OCI-LY1 (cell line): ENCODE measurements around the gene SPTB.

Experiments
- H2AFZ ChIP-seq: fragments of 200-600 bp; sonication (generic), shearing (Covaris generic); 2 replicates; pipeline ENCODE4 v1.6.0; 2014; ENCODE audit warnings: antibody characterized with exemption, mild to moderate bottlenecking, low read length
- H3F3A ChIP-seq: fragments of 200-600 bp; sonication (generic), shearing (Covaris generic); 2 replicates; pipeline ENCODE4 v1.6.0; 2014; ENCODE audit warnings: mild to moderate bottlenecking, antibody characterized with exemption, low read length, moderate library complexity; ENCODE audit not compliant: insufficient read depth
- H3K27ac ChIP-seq: fragments of 200-600 bp; sonication (generic); 2 replicates; pipeline ENCODE4 v1.5.1; 2014; ENCODE audit warnings: low read length, mixed run types, mild to moderate bottlenecking, low read depth; ENCODE audit not compliant: poor library complexity, severe bottlenecking
- H3K27me3 ChIP-seq: fragments of 200-600 bp; sonication (generic); 2 replicates; pipeline ENCODE4 v1.6.0; 2014; ENCODE audit warnings: antibody characterized with exemption, mild to moderate bottlenecking, low read length, moderate library complexity; ENCODE audit not compliant: insufficient read depth
- H3K36me3 ChIP-seq: fragments of 200-600 bp; sonication (generic); 2 replicates; pipeline ENCODE4 v1.6.1; 2014; ENCODE audit warnings: mild to moderate bottlenecking, antibody characterized with exemption, low read length, moderate library complexity, mixed read lengths; ENCODE audit not compliant: insufficient read depth
- H3K4me1 ChIP-seq: fragments of 200-600 bp; sonication (generic); 2 replicates; pipeline ENCODE4 v1.5.1; 2014; ENCODE audit warnings: mild to moderate bottlenecking, low read length, moderate library complexity; ENCODE audit not compliant: insufficient read depth, severe bottlenecking
- H3K4me2 ChIP-seq: fragments of 200-600 bp; sonication (generic), shearing (Covaris generic); 2 replicates; pipeline ENCODE4 v1.6.1; 2014; ENCODE audit warnings: low read length
- H3K4me3 ChIP-seq: fragments of 200-600 bp; sonication (generic); 2 replicates; pipeline ENCODE4 v1.5.1; 2014; ENCODE audit warnings: low read length, low read depth, mild to moderate bottlenecking, mixed read lengths; ENCODE audit not compliant: poor library complexity, severe bottlenecking
- H3K79me2 ChIP-seq: fragments of 200-600 bp; shearing (Covaris generic); 2 replicates; pipeline ENCODE4 v1.6.1; 2016; ENCODE audit warnings: mixed run types, low read length, mixed read lengths; ENCODE audit not compliant: insufficient read depth
- H3K9ac ChIP-seq: fragments of 200-600 bp; sonication (generic), shearing (Covaris generic); 2 replicates; pipeline ENCODE4 v1.6.1; 2014; ENCODE audit warnings: mild to moderate bottlenecking, low read length, mixed read lengths
- H3K9me2 ChIP-seq: fragments of 200-600 bp; sonication (generic), shearing (Covaris generic); 2 replicates; pipeline ENCODE4 v1.6.1; 2014; ENCODE audit warnings: low read depth, mild to moderate bottlenecking, low read length, mixed read lengths
- H3K9me3 ChIP-seq: fragments of 200-600 bp; shearing (Covaris generic); 2 replicates; pipeline ENCODE4 v1.6.1; 2014; ENCODE audit warnings: low read length, mixed read lengths
- H4K20me1 ChIP-seq: fragments of 200-600 bp; sonication (generic), shearing (Covaris generic); 2 replicates; pipeline ENCODE4 v1.6.0; 2016; ENCODE audit warnings: mild to moderate bottlenecking, low read length; ENCODE audit not compliant: insufficient read depth
- EZH2 ChIP-seq: fragments of 200-600 bp; sonication (generic), shearing (Covaris generic); IDR thresholded peaks from 2 replicates; pipeline ENCODE4 v1.8.0; 2017; ENCODE audit warnings: borderline replicate concordance, mixed run types, mild to moderate bottlenecking, antibody characterized with exemption, low read length, moderate library complexity, mixed read lengths
- TF ChIP-seq, protein P1 (sequence below): fragments of 200-600 bp; sonication (generic), shearing (Covaris generic); IDR thresholded peaks from 2 replicates; pipeline ENCODE4 v1.5.1; 2017; ENCODE audit warnings: mild to moderate bottlenecking, antibody characterized with exemption, low read length, moderate library complexity, mixed read lengths

Gene SPTB

DNA sequence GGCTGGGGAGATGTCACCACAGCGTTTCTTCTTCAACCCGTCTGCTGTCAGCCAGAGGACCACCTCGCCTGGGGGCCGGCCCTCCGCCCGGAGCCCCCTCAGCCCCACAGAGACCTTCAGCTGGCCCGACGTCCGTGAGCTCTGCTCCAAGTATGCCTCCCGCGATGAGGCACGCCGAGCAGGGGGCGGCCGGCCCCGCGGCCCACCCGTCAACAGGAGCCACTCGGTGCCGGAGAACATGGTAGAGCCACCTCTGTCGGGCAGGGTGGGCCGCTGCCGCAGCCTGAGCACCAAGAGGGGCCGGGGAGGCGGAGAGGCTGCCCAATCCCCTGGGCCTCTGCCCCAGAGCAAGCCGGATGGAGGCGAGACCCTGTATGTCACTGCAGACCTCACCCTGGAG is 136.6 kb downstream of the SPTB start:
- Histone ChIP-seq H3K4me2 (no peak overlapping the region), H3K27me3 (peaks cover 7% of the 10 kb centered on the region; the same call in 1 of the 2 replicates), H3K9ac (no peak overlapping the region), H3K79me2 (no peaks in the 10 kb centered on the region), H2AFZ (no peak overlapping the region), H3K4me3 (no peak overlapping the region), H3K9me3 (no peaks in the 10 kb centered on the region), H3K9me2 (no peaks in the 10 kb centered on the region), H3K27ac (no peak overlapping the region), H3F3A (no peaks in the 10 kb centered on the region), H3K36me3 (no peaks in the 10 kb centered on the region), H4K20me1 (no peaks in the 10 kb centered on the region), H3K4me1 (no peaks in the 10 kb centered on the region)
- TF ChIP-seq EZH2 = no peak
- TF ChIP-seq, protein P1, sequence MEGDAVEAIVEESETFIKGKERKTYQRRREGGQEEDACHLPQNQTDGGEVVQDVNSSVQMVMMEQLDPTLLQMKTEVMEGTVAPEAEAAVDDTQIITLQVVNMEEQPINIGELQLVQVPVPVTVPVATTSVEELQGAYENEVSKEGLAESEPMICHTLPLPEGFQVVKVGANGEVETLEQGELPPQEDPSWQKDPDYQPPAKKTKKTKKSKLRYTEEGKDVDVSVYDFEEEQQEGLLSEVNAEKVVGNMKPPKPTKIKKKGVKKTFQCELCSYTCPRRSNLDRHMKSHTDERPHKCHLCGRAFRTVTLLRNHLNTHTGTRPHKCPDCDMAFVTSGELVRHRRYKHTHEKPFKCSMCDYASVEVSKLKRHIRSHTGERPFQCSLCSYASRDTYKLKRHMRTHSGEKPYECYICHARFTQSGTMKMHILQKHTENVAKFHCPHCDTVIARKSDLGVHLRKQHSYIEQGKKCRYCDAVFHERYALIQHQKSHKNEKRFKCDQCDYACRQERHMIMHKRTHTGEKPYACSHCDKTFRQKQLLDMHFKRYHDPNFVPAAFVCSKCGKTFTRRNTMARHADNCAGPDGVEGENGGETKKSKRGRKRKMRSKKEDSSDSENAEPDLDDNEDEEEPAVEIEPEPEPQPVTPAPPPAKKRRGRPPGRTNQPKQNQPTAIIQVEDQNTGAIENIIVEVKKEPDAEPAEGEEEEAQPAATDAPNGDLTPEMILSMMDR = no peak

DNA sequence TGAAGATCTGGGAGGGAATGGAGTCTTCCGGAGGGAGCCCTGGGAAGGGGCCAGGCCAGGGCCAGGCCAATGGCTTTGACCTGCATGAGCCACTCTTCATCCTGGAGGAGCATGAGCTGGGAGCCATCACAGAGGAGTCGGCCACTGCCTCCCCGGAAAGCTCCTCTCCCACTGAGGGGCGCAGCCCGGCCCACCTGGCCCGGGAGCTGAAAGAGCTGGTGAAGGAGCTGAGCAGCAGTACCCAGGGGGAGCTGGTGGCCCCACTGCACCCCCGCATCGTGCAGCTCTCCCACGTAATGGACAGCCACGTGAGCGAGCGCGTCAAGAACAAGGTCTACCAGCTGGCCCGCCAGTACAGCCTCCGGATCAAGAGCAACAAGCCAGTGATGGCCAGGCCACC is 137.7 kb downstream of the SPTB start:
- peaks cover 7% of the 10 kb centered on the region; the same call in 1 of the 2 replicates for H3K27me3 ChIP-seq
- H3K27ac ChIP-seq = no peak overlapping the region
- H2AFZ ChIP-seq = no peak overlapping the region
- no peak overlapping the region for H3K9ac ChIP-seq
- H3K4me1 ChIP-seq = no peaks in the 10 kb centered on the region
- no peak overlapping the region for H3K4me2 ChIP-seq
- H4K20me1 ChIP-seq = no peaks in the 10 kb centered on the region
- TF ChIP-seq, protein P1 = no peak
- no peak for TF ChIP-seq EZH2
- H3K9me3 ChIP-seq = no peaks in the 10 kb centered on the region
- H3K9me2 ChIP-seq = no peaks in the 10 kb centered on the region
- H3K36me3 ChIP-seq = no peaks in the 10 kb centered on the region
- no peak overlapping the region for H3K4me3 ChIP-seq
- H3F3A ChIP-seq = no peaks in the 10 kb centered on the region
- no peaks in the 10 kb centered on the region for H3K79me2 ChIP-seq

DNA sequence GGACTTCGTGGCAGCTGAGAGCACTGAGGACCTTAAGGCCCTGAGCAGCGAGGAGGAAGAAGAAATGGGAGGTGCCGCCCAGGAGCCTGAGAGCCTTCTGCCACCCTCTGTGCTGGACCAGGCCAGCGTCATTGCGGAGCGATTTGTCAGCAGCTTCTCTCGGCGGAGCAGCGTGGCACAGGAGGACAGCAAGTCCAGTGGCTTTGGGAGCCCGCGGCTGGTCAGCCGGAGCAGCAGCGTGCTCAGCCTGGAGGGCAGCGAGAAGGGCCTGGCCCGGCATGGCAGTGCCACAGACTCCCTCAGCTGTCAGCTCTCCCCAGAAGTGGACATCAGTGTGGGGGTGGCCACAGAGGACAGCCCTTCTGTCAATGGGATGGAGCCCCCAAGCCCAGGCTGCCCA is 138.5 kb downstream of the SPTB start:
- Histone ChIP-seq H3K4me2 (no peak overlapping the region), H3K9ac (no peak overlapping the region), H3K4me3 (no peak overlapping the region), H3F3A (no peaks in the 10 kb centered on the region), H3K79me2 (no peaks in the 10 kb centered on the region), H3K4me1 (no peaks in the 10 kb centered on the region), H3K9me2 (no peaks in the 10 kb centered on the region), H3K9me3 (no peaks in the 10 kb centered on the region), H3K27ac (no peak overlapping the region), H2AFZ (no peak overlapping the region), H3K27me3 (peaks cover 7% of the 10 kb centered on the region; the same call in 1 of the 2 replicates), H4K20me1 (no peaks in the 10 kb centered on the region), H3K36me3 (no peaks in the 10 kb centered on the region)
- TF ChIP-seq, protein P1 = no peak
- TF ChIP-seq EZH2 = no peak
